GM12878 (cell line): ENCODE measurements around the gene FXYD7.
"Not testable (repeated sequence)": the region's sequence is repeated elsewhere in the genome, so short reads cannot be mapped to it uniquely, and the experiment has no call there.

Experiments
- CTCF ChIP-seq, 3 experiments: IDR thresholded peaks in 2 of 3; conservative IDR thresholded peaks in 1 of 3; 2 replicates each; pipeline ENCODE4 v1.5.1; 2011; ENCODE audit warnings: low read depth in 3 of 3, low read length in 3 of 3, mild to moderate bottlenecking in 3 of 3, control low read depth in 2 of 3, moderate library complexity in 2 of 3, inconsistent platforms in 1 of 3, mixed read lengths in 1 of 3; ENCODE audit not compliant: control insufficient read depth in 2 of 3, insufficient read depth in 1 of 3; ENCODE audit errors: extremely low read depth in 1 of 3
- MTA2 ChIP-seq: fragments of 450-650 bp; IDR thresholded peaks from 2 replicates; pipeline ENCODE4 v1.6.1; 2016; ENCODE audit warnings: low read depth, mild to moderate bottlenecking, moderate library complexity
- USF2 ChIP-seq: IDR thresholded peaks from 2 replicates; pipeline ENCODE4 v1.6.1; 2011; ENCODE audit warnings: low read depth, low read length, improper control_type of control experiment, borderline replicate concordance

- not testable (repeated sequence) for TF ChIP-seq CTCF (IDR thresholded peaks at IDR 0.05 in 2 of 3, conservative IDR thresholded peaks at IDR 0.05 in 1 of 3; ENCODE audit: control insufficient read depth in 2 of 3, extremely low read depth in 1 of 3, insufficient read depth in 1 of 3, low read depth in 3 of 3, low read length in 3 of 3); USF2; MTA2
Observed at GRCh38 chr19:35153129-35153522, 10.1 kb downstream of the FXYD7 start.
